ENCODE measurements around the gene SAFB2.
"Not testable (repeated sequence)": the region's sequence is repeated elsewhere in the genome, so short reads cannot be mapped to it uniquely, and the experiment has no call there.

Gene SAFB2

GRCh38 chr19:5632241-5632612 lies 9.7 kb upstream of the SAFB2 start:
- no peak for DNase-seq

DNA sequence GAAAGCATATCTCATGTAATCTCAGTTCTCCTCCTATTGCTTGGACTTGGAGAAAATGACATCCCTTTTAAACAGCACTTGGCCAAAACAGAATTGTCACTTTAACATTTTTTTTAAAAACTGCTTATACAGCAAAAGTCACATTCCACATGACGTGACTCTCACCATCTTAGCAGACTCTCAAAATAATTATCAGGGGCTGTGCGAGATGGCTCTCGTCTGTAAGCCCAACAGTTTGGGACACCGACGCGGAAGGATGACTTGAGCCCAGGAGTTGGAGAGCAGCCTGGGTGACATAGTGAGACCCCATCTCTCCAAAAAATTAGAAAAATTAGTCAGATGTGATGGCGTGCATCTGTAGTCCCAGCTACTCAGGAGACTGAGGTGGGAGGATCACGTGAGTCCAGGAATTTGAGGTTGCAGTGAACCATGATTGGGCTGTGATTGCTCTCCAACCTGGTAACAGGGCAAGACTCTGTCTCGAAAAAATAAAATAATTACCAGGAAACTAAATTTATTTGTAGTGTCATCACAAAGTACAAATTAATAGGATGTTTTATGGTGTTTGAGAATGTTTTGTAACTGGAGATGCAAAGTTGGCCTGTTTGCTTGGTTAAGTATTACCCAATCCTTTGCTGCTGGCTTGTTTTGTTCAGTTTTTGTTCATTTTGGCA lies 9.1 kb upstream of the SAFB2 start:
- no peak for DNase-seq

- DNase-seq, result peak; percentile 5
Measured at GRCh38 chr19:5628919-5629481, 6.4 kb upstream of the SAFB2 start.

DNA sequence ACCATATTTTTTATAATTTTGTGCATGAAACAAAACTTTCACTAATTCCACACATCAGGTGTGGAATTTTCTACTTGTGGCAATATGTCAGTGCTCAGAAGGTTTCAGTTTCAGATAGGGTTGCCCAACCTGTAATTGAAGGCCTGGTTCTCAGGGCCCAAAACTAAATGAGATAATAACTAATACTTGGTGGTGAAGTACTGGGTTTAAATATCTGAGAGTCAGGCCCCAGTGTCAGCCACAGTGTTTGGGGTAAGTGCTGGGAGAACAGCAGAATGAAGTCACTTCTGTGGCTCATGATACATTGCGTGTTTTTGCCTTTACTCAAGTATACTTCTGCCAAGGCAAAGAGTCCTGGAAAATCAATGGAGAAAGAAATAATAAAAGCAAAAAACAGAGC lies 5.9 kb upstream of the SAFB2 start:
- DNase-seq, result no peak

DNA sequence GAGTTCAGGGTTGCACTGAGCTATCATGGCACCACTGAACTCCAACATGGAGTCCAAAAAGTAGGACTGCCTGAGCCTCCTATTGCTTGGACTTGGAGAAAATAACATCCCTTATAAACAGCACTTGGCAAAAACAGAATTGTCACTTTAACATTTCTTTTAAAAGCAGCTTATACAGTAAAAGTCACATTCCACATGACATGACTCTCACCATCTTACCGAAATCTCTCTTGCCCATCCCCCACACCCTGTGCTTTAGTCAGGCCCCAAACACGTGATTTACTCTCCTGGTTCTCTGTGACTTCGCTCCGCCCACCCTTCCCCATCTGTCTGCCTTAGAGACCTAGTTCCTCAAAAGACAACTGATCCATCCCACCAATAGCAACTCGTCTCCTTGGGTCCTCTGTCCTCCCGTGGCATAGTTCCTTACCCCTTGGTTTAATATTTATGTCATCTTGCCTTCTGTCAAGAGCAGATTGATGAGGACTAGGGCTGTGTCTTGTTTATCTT lies 4.9 kb upstream of the SAFB2 start:
- peak; percentile 61 for DNase-seq

DNA sequence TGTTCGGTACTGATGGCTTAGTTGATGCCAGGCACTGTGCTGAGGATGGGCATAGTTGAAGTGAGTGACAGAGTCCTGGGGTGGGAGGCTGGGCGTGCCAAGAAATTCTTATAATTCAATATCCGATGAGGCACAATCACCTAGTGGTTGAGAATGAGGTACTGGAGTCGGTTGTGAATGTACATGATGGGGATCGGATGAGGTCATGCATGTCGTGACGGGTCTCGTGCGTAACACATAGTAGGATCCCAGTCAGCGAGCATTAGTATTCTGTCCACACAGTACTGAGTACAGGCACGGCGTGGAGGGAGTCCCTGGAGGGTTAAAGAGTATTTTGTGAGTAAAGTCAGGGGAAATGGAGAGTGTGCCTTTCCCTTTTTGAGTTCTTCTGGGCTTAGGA lies 3.1 kb upstream of the SAFB2 start:
- DNase-seq, result no peak

DNA sequence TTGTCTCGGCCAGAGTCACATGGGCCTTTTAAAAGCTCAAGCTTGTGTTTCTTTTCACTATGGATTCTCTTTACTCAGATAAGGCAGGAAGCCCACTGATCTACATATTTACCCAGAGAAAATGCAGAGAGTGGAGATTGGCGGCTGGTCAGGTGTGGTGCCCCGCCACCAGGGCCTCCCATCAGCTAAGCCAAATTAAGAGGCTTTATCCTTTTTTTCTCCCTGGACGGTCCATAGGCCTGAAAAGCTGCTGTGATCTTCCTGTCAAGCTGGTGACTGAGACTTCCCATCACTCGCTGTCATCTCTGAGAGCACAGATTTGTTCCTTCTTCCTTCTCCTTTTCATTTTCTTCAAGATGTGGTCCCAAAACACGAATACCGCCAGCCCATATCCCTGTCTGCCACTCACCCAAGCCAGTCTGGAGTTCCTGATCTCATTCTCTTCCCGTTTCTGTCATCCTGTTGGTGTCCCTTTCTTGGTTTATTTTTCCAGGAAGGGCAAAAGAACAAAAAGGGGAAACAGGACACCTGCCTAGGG lies 2.2 kb upstream of the SAFB2 start:
- no peak for DNase-seq

DNA sequence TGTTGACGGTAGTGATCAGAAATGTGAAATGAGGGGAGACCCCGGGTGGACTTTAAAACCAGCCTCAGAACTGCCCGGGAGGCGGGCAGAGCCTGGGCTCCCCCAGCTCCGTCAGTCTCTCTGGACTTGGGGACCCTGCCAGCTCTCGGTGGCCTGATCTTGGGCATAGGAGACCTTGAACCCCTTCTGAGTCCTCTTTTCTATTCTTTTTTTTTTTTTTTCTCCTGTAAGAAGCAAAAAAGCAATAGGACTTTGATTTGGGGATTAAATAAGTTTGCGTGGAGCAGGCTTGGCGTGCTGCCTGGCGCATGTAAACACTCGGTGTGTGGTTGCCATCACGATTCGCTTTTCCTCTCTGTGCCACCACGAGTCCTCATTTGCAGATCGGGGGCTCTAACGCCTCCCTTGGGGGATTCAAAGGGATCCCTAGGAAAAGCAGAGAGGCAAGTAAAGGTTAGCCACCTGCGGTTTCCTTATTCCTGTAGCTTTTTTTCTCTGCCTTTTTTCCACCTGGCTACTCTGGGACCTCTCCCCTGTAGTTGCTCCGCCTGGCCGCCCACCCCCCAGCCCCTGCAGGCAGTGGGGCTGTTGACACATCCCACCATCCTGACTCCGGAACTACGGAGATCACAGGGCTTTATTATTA lies 1.6 kb upstream of the SAFB2 start:
- DNase-seq, result no peak

- DNase-seq, result no peak
Measured at GRCh38 chr19:5623397-5624017, 931 bp upstream of the SAFB2 start.

- no peak for DNase-seq
Measured at GRCh38 chr19:5621945-5622464, 571 bp downstream of the SAFB2 start.

DNA sequence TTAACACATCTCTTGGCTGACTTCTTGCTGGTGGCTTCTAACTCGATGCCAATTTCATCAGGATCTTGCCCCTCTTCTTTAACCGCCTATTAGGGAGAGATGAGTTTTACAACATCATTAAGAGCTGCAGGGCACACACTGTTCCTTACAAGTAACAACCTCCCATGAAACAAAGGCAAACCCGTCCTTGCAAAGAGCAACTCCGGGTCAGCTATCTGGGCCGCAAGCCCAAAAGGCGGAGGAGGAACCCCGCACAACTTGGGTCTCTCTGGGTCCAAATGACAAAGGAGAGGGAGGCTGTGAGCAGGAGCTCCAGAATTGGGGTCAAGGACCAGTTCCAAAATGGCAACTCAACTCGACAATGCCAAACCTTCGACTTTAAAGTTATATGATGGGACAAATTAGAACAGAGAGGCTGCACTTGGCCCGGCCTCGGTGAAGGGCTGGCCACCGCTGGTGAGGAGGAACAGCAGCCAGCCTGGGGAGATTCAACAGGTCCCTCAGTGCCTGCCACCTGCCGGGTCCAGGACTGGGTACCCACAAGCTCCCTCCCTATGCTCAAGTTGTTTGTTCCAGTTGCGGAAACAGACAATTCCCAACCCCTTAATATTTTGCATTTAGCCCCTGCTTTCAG lies 1.1 kb downstream of the SAFB2 start:
- DNase-seq, result no peak

DNA sequence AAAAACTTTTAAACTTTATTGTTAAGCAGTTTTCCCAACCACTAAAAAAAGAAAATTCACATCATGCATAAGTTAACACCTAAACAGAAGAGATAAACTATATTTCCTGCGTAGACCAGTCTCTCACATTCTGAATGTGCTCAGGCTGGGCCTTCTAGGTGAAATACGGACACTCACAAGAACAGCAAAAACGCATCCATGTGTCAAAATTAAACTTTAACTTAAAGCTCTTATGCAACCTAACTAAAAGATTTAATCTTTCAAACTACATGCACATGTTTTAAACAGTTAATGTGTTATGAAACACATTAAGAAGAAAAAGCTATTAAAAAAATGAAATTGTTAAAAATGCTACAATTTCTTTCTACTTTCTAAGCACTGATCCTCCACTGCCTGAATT lies 2.6 kb downstream of the SAFB2 start:
- no peak for DNase-seq

- no peak for DNase-seq
Measured at GRCh38 chr19:5618591-5618990, 4.0 kb downstream of the SAFB2 start.

DNA sequence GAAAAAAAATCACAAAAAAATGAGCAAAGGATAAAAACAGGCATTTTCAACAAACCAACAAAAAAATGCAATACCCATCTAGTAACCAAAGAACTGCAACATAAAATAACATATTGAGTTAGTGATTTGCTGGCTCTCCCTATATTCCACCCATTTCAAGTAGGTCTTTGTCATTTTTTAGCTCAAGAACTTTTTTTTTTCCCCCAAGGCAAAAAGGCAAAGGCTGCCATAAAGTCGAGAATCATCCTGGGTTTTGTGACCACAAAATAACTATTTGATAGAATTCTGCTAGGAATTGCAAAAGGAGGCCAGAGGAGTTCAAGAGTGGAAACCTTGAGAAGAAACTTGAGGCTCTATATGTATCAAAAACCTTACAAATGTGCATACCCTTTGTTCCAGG lies 5.5 kb downstream of the SAFB2 start:
- no peak for DNase-seq

DNA sequence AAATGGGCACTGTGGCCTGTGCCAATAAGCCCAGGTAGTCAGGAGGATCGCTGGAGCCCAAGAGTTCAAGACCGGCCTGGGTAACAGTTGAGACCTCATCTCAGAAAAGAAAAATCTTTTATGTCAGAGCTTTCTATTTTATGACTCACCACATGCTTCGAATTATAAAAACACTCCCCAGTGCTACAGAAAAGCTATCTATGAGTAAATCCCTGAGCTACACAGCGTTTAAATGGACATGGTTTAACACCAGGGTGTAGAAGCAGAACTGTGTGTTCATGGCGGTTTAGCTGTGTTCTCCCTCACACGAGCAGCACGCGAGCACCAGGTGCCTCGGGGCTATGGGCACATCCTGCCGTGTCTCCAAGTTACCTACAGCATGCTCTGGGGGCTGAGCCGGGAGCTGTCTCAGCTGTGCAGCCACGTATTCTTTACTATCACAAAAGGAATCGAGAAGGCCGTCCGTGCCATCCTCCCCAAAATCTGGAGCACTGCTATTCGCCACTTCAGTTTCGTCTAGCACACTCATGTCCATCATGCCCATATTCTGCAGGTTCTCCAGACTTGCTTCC lies 6.7 kb downstream of the SAFB2 start:
- DNase-seq, result no peak

- DNase-seq, result no peak
Measured at GRCh38 chr19:5612891-5613865, 9.4 kb downstream of the SAFB2 start.

DNA sequence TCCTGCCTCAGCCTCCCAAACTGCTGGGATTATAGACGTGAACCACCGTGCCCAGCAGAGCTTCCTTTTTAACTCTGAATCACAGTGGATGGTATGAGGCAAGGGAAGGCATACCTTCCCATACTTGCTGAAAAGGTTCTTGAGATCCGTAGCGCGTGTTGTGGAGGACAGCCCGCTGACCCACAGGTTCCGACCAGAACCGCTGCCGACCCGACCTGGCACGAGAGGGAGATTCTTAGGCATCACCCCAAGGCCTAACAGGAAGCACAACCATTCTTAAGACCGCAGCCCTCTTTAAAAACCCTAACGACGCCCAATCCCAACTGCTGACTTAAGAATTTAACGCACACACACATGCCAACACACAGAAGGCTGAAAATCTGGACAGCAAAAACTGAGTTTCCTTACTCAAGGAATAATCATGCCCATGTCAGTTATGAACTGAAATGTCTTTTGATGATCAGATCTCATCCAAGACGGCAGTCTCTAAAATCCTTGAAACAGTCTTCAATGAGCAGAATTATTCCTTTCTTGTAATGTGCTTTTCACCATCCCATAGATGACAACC lies 12.6 kb downstream of the SAFB2 start:
- DNase-seq, result no peak

GRCh38 chr19:5608766-5609165 lies 13.8 kb downstream of the SAFB2 start:
- not testable (repeated sequence) for DNase-seq

- no peak for DNase-seq
Measured at GRCh38 chr19:5608291-5608690, 14.3 kb downstream of the SAFB2 start.

DNA sequence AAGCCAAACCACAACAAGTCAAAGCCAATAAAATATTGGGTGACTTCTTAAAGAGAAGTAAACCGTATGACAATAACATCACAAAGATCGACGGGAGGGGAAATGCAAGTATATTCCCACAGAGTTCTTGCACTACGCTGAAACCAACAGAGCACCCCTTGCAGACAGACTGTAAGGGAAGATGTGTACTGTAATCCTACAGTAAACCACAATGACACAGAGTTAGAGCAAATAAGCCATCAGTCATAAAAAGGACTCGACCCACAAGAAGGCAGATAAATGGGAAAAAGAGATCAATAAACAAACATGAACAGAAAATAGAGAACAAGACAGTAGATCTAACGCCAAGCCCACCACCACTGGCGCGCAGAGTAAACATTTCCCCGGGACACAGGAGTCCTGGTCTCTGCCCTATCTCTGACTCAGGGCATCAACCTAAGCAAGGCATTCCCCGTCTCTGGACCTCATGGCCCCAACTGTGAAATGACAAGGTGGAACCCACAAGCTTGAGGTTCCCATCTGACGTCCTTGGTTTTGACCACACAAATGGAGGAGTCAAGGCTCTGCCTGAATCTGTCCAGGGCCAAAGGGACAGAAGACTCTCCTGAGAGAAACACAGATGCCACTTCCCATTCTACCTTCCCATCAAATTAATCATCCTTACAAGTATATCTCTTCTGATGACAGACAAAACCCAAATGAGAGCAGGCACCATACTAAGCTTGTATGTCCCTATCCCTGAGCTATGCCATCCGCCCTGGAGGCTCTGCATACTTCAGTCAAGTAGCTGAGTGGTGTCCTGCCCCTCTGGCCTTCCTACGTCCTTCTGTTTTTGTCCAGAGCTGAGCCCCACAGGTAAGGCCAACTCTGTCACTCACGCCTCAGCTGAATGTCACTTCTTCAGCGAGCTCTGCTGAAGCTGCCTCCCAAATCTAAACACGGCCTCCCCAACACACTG lies 15.0 kb downstream of the SAFB2 start:
- DNase-seq, result no peak

Data from GDM1 (cell line).